Endothelial cell (in vitro differentiated cells): ENCODE results near the gene TPX2. TPM values are rescaled to one million over a fixed set of nuclear protein-coding genes. Genes with fewer than 3 reads are reported as not detected.

ENCODE experiments used
- DNase-seq: peaks from one replicate; pipeline ENCODE4 v3.0.0; 2021; ENCODE audit warnings: low spot score
- H3K27ac Mint-ChIP-seq: one replicate; pipeline ENCODE4 v1.8.0; 2021; ENCODE audit warnings: mixed read lengths, inconsistent platforms; ENCODE audit not compliant: unreplicated experiment
- H3K27me3 Mint-ChIP-seq: one replicate; pipeline ENCODE4 v1.8.0; 2021; ENCODE audit warnings: mild to moderate bottlenecking, moderate library complexity, mixed read lengths, inconsistent platforms; ENCODE audit not compliant: unreplicated experiment
- H3K36me3 Mint-ChIP-seq: one replicate; pipeline ENCODE4 v1.8.0; 2021; ENCODE audit warnings: mild to moderate bottlenecking, low read depth, mixed read lengths, inconsistent platforms; ENCODE audit not compliant: unreplicated experiment
- H3K4me1 Mint-ChIP-seq: one replicate; pipeline ENCODE4 v1.8.0; 2021; ENCODE audit warnings: mild to moderate bottlenecking, mixed read lengths, inconsistent platforms; ENCODE audit not compliant: unreplicated experiment
- H3K4me3 Mint-ChIP-seq: one replicate; pipeline ENCODE4 v1.8.0; 2021; ENCODE audit warnings: mild to moderate bottlenecking, mixed read lengths, inconsistent platforms; ENCODE audit not compliant: unreplicated experiment
- H3K9me3 Mint-ChIP-seq: one replicate; pipeline ENCODE4 v1.8.0; 2021; ENCODE audit warnings: mixed read lengths, inconsistent platforms; ENCODE audit not compliant: unreplicated experiment
- CTCF ChIP-seq: fragments of 200-600 bp; sonication (generic); IDR thresholded peaks from one replicate; pipeline ENCODE4 v1.5.0; 2021; ENCODE audit warnings: antibody characterized with exemption; ENCODE audit not compliant: unreplicated experiment
- total RNA-seq: library from RNA; stranded (reverse); fragmentation: NEBNext Ultra II Directional; extraction: Animal tissue kit (Norgen Biotek cat#: 25700); gene quantifications from one replicate; pipeline ENCODE4 v1.2.1, GENCODE V29; 2021; ENCODE audit not compliant: unreplicated experiment

The TPX2 gene
- total RNA-seq, 1 donor from 2014 or later = 27.2 TPM

- peak; percentile 53 for DNase-seq
- no peak for TF ChIP-seq CTCF
- H3K4me1 Mint-ChIP-seq = peaks cover 45% of the 10 kb centered on the region
Measured at GRCh38 chr20:31704225-31705119, 34.6 kb upstream of the TPX2 start.

GRCh38 chr20:31705191-31705590, 33.9 kb upstream of the TPX2 start:
- DNase-seq = no peak
- Mint-ChIP-seq H3K27me3 (peaks cover 1% of the 10 kb centered on the region), H3K36me3 (peaks cover 33% of the 10 kb centered on the region), H3K4me3 (peak overlapping the region; percentile 44), H3K9me3 (no peaks in the 10 kb centered on the region), H3K4me1 (peaks cover 38% of the 10 kb centered on the region), H3K27ac (peak overlapping the region; percentile 93)
- TF ChIP-seq CTCF = no peak

More at GRCh38 chr20:31704225-31705119, 34.6 kb upstream of the TPX2 start:
- peak overlapping the region; percentile 93 for H3K27ac Mint-ChIP-seq
- no peaks in the 10 kb centered on the region for H3K9me3 Mint-ChIP-seq
- peak overlapping the region; percentile 56 for H3K4me3 Mint-ChIP-seq
- H3K27me3 Mint-ChIP-seq = peaks cover 1% of the 10 kb centered on the region
- H3K36me3 Mint-ChIP-seq = peaks cover 33% of the 10 kb centered on the region

DNA sequence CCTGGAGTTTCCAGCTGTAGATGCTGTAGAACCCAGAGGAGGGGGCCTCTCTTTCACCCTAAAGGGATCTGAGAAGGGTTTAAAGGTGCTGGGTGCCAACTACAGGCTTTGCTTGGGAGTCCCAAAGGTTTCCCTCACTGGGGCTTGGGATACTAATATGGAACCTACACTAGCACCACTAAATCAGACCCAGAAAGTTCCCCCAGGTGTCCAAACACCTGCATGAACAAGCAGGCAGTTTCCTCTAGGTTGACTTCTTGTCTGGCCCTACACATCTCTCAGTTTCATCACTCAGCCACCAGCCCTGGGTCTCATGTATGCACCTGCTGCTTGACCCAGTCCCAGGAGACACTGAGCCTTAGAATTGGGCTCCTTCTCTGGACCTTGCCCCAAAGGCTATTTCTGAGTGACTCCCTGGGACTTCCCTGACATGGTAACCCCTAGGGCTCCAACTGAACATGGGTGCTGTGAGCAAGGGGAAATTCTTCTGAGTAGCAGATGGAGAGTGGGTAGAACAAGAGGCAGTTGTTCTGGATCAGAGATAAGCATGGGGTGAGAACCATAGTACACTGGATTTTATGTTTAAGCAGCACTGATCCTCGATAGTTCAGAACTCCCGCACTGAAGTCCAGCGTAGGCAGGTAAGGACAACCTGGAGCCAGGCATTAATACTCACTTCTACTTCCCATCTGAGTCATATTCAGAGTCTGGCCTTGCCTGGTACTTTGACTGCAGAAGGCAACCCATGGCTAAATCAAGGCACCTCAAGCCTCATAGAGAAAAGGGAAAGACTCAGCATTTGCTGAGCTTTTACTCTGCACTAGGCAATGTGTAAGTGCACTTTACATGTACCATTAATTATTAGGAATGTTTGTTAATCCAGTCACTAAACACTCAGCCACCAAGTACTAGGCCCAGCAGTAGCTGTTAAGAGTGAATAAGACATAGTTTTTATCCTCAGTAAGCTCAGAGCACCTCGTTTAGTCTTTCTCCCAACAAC, 33.2 kb upstream of the TPX2 start:
- no peak overlapping the region for H3K4me3 Mint-ChIP-seq
- peaks cover 29% of the 10 kb centered on the region for H3K36me3 Mint-ChIP-seq
- DNase-seq = no peak
- peaks cover 33% of the 10 kb centered on the region for H3K4me1 Mint-ChIP-seq
- TF ChIP-seq CTCF = no peak
- H3K9me3 Mint-ChIP-seq = no peaks in the 10 kb centered on the region
- peaks cover 1% of the 10 kb centered on the region for H3K27me3 Mint-ChIP-seq
- H3K27ac Mint-ChIP-seq = peak overlapping the region; percentile 83

DNA sequence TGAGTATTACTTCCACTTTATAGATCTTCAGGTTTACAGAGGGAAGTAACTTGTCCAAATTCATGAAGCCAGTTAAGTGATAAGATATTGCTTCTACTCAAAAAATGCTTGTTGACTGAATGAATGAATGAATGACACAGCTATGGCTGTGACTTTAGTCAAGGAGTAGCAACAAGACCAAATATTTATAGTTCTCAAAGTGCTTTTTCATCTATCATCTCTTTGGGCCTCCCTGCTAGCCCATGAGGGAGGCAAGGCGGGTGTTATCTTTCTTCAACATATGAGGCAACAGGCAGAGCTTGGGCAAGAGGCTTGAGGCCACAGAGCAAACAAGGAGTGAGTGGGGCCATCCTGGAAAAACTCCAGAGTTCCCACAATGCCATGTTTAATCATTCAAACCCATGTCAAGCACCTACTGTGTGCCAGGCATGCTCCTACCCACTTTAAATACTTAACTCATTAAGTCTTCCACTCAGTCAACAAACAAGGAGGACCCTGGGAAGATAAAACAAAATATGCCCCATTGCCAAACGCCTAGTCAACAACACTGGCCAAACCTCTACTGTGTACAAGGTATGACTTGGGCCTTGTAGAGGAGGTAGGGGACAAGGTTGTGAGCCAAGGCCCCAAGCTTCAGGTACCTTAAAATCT, 32.4 kb upstream of the TPX2 start:
- Mint-ChIP-seq H3K4me3 (no peak overlapping the region), H3K27me3 (peaks cover 1% of the 10 kb centered on the region), H3K36me3 (peaks cover 29% of the 10 kb centered on the region), H3K4me1 (peaks cover 32% of the 10 kb centered on the region), H3K27ac (peak overlapping the region; percentile 41), H3K9me3 (no peaks in the 10 kb centered on the region)
- TF ChIP-seq CTCF = no peak
- no peak for DNase-seq
